Prostate gland (tissue), 2 donors: ENCODE results near the gene CTIF.

Experiments
- POLR2A ChIP-seq: fragments of 450-650 bp; IDR thresholded peaks from one replicate; pipeline ENCODE4 v1.6.1; 2016; ENCODE audit warnings: antibody characterized with exemption, mild to moderate bottlenecking
- POLR2AphosphoS5 ChIP-seq: sonication (generic); formaldehyde crosslinking; IDR thresholded peaks from one replicate; pipeline ENCODE4 v1.6.1; 2017; ENCODE audit warnings: antibody characterized with exemption
- TF ChIP-seq, protein P1 (sequence below), 4 experiments: fragments of 200-600 bp in 2 of 4; fragments of 450-650 bp in 2 of 4; sonication (generic) in 2 of 4; IDR thresholded peaks; 1 replicate in 3 of 4; 2 replicates in 1 of 4; pipeline ENCODE4 v1.5.1; 2016 to 2019; ENCODE audit warnings: antibody characterized with exemption in 4 of 4, mild to moderate bottlenecking in 2 of 4, moderate library complexity in 2 of 4

DNA sequence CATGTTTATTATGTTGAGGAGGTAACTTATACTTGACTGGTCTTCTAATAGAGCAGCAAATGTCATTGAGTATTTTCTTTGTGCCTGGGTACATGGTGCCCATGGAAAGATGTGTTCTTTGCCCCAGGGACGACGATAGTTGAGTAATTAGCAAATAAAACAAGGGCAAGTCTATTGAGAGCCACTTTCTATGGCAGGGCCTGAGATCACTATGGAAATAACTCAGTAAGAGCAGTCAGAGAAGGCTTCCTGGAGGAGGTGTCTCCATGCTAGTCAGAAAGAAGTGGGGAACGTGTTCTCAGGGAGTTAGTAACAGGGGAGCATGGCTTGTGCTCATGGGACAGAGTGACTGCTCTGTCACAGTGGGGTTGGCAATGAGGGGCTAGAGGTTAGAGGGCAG lies 28.6 kb downstream of the CTIF start:
- TF ChIP-seq, protein P1, sequence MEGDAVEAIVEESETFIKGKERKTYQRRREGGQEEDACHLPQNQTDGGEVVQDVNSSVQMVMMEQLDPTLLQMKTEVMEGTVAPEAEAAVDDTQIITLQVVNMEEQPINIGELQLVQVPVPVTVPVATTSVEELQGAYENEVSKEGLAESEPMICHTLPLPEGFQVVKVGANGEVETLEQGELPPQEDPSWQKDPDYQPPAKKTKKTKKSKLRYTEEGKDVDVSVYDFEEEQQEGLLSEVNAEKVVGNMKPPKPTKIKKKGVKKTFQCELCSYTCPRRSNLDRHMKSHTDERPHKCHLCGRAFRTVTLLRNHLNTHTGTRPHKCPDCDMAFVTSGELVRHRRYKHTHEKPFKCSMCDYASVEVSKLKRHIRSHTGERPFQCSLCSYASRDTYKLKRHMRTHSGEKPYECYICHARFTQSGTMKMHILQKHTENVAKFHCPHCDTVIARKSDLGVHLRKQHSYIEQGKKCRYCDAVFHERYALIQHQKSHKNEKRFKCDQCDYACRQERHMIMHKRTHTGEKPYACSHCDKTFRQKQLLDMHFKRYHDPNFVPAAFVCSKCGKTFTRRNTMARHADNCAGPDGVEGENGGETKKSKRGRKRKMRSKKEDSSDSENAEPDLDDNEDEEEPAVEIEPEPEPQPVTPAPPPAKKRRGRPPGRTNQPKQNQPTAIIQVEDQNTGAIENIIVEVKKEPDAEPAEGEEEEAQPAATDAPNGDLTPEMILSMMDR (IDR thresholded peaks at IDR 0.05) = no peak
- TF ChIP-seq POLR2A (no peak), POLR2AphosphoS5 (no peak)
